ENCODE results near the gene NTN1.
"Not testable (repeated sequence)": the region's sequence is repeated elsewhere in the genome, so short reads cannot be mapped to it uniquely, and the experiment has no call there.

Gene NTN1

GRCh38 chr17:9021158-9021991, at the start of gene NTN1:
Gene NTN1 (plus strand): TSS chr17:9021510. CDS start chr17:9022374, 864 bp downstream.
- peak; percentile 53 for DNase-seq

- no peak for DNase-seq
These were observed 46.1 kb upstream of the NTN1 start for GRCh38 chr17:8975091-8975725.

- no peak for DNase-seq
These were observed 44.7 kb upstream of the NTN1 start for GRCh38 chr17:8976638-8977037.

GRCh38 chr17:8979715-8980114, 41.6 kb upstream of the NTN1 start:
- DNase-seq = no peak

GRCh38 chr17:8981443-8981842, 39.9 kb upstream of the NTN1 start:
- DNase-seq = no peak

GRCh38 chr17:8984225-8984624, 37.1 kb upstream of the NTN1 start:
- not testable (repeated sequence) for DNase-seq

GRCh38 chr17:8985054-8985701, 36.1 kb upstream of the NTN1 start:
- no peak for DNase-seq

GRCh38 chr17:8986295-8986694, 35.0 kb upstream of the NTN1 start:
- DNase-seq = no peak

- DNase-seq = not testable (repeated sequence)
These were observed 32.9 kb upstream of the NTN1 start for GRCh38 chr17:8988263-8988935.

GRCh38 chr17:8991514-8992285, 29.6 kb upstream of the NTN1 start:
- peak; percentile 74 for DNase-seq

- peak; percentile 55 for DNase-seq
These were observed 27.0 kb upstream of the NTN1 start for GRCh38 chr17:8994319-8994718.

GRCh38 chr17:8995711-8996110, 25.6 kb upstream of the NTN1 start:
- no peak for DNase-seq

- peak; percentile 84 for DNase-seq
These were observed 23.2 kb upstream of the NTN1 start for GRCh38 chr17:8997994-8998628.

GRCh38 chr17:9001559-9001958, 19.8 kb upstream of the NTN1 start:
- DNase-seq = no peak

GRCh38 chr17:9002227-9002605, 19.1 kb upstream of the NTN1 start:
- DNase-seq = no peak

- DNase-seq = peak; percentile 32
These were observed 18.5 kb upstream of the NTN1 start for GRCh38 chr17:9002606-9003354.

- no peak for DNase-seq
These were observed 17.8 kb upstream of the NTN1 start for GRCh38 chr17:9003355-9004131.

- no peak for DNase-seq
These were observed 17.0 kb upstream of the NTN1 start for GRCh38 chr17:9004132-9004960.

GRCh38 chr17:9004961-9005285, 16.4 kb upstream of the NTN1 start:
- DNase-seq = no peak

All from CD4-positive, alpha-beta T cell treated with Interleukin-10 for 1 hour (primary cell).